GM12872 (cell line): ENCODE data around the gene IGF1R.

Source experiments
- CTCF ChIP-seq: IDR thresholded peaks from 3 replicates; pipeline ENCODE4 v1.5.1; 2011; ENCODE audit warnings: low read depth, mild to moderate bottlenecking, low read length, moderate library complexity; ENCODE audit not compliant: insufficient read depth

IGF1R gene

GRCh38 chr15:98628216-98628615, 20.1 kb upstream of the IGF1R start:
- TF ChIP-seq CTCF, result no peak

GRCh38 chr15:98635848-98636247, 12.5 kb upstream of the IGF1R start:
- no peak for TF ChIP-seq CTCF

GRCh38 chr15:98643115-98643514, 5.2 kb upstream of the IGF1R start:
- no peak for TF ChIP-seq CTCF

- no peak for TF ChIP-seq CTCF
These were observed 1.8 kb upstream of the IGF1R start for GRCh38 chr15:98646546-98647025.

GRCh38 chr15:98647026-98647773, 1.1 kb upstream of the IGF1R start:
- peak; percentile 50; the same call in 1 of the 3 replicates for TF ChIP-seq CTCF

GRCh38 chr15:98648654-98649471, 524 bp downstream of the IGF1R start:
- peak; percentile 12; the same call in 1 of the 3 replicates for TF ChIP-seq CTCF

- TF ChIP-seq CTCF, result 0 out of 3 replicates have a peak, but pooled peaks have one; percentile 6
These were observed 1.4 kb downstream of the IGF1R start for GRCh38 chr15:98649472-98650416.
